Stimulated activated CD4-positive, alpha-beta T cell treated with anti-CD3 and anti-CD28 coated beads, Interleukin-1b, Interleukin-23, amount 100 ng/mL, for 4 hours (primary cell): ENCODE results near the gene TRIM44.
"Not testable (repeated sequence)": the region's sequence is repeated elsewhere in the genome, so short reads cannot be mapped to it uniquely, and the experiment has no call there.

ENCODE experiments used
- DNase-seq, 2 donors: peaks; one replicate each; pipeline ENCODE4 v3.0.0-alpha.2; 2020; ENCODE audit warnings: low read depth in 2 of 2

TRIM44 gene

GRCh38 chr11:35715677-35716076 lies 53.1 kb downstream of the TRIM44 start:
- not testable (repeated sequence) for DNase-seq

GRCh38 chr11:35717043-35717442 lies 54.5 kb downstream of the TRIM44 start:
- DNase-seq, result no peak

GRCh38 chr11:35717520-35717919 lies 54.9 kb downstream of the TRIM44 start:
- no peak for DNase-seq

- DNase-seq, result no peak
Observed at GRCh38 chr11:35721651-35722282, 59.2 kb downstream of the TRIM44 start.

GRCh38 chr11:35722641-35723040 lies 60.1 kb downstream of the TRIM44 start:
- DNase-seq, result no peak

GRCh38 chr11:35723493-35723892 lies 60.9 kb downstream of the TRIM44 start:
- no peak for DNase-seq

GRCh38 chr11:35723913-35724312 lies 61.3 kb downstream of the TRIM44 start:
- DNase-seq, result no peak

- DNase-seq, result no peak
Observed at GRCh38 chr11:35725885-35726284, 63.3 kb downstream of the TRIM44 start.

GRCh38 chr11:35727140-35727539 lies 64.6 kb downstream of the TRIM44 start:
- DNase-seq, result no peak

- no peak for DNase-seq
Observed at GRCh38 chr11:35730254-35730653, 67.7 kb downstream of the TRIM44 start.

- DNase-seq, result no peak
Observed at GRCh38 chr11:35734669-35735410, 72.3 kb downstream of the TRIM44 start.

GRCh38 chr11:35735411-35735810 lies 72.8 kb downstream of the TRIM44 start:
- DNase-seq, result no peak

GRCh38 chr11:35735903-35736302 lies 73.3 kb downstream of the TRIM44 start:
- DNase-seq, result no peak

- no peak for DNase-seq
Observed at GRCh38 chr11:35736952-35737351, 74.4 kb downstream of the TRIM44 start.

GRCh38 chr11:35740061-35740799 lies 77.7 kb downstream of the TRIM44 start:
- DNase-seq, result no peak

GRCh38 chr11:35742707-35743454 lies 80.3 kb downstream of the TRIM44 start:
- DNase-seq, result no peak

GRCh38 chr11:35746356-35747153 lies 84.0 kb downstream of the TRIM44 start:
- DNase-seq, result no peak

GRCh38 chr11:35747668-35748067 lies 85.1 kb downstream of the TRIM44 start:
- no peak for DNase-seq

- DNase-seq, result no peak
Observed at GRCh38 chr11:35748644-35749043, 86.1 kb downstream of the TRIM44 start.

- no peak for DNase-seq
Observed at GRCh38 chr11:35750315-35750714, 87.7 kb downstream of the TRIM44 start.

- no peak for DNase-seq
Observed at GRCh38 chr11:35750981-35751663, 88.5 kb downstream of the TRIM44 start.
